ENCODE data around the gene NGEF.

NGEF gene

GRCh38 chr2:233013027-233013461, at the start of gene NGEF:
NGEF (minus strand) TSS chr2:233013256; CDS start chr2:232974890, 38,366 bp downstream.
- H3K27me3 ChIP-seq (ENCODE audit: control insufficient read depth in 5 of 5, insufficient read depth in 4 of 5, low read length in 5 of 5): peaks cover 0 to 2% (median 0%) of the 10 kb centered on the region in 5 donors
- peaks cover 0 to 13% (median 3%) of the 10 kb centered on the region in 5 donors for H3K4me1 ChIP-seq (ENCODE audit: control insufficient read depth in 5 of 5, insufficient read depth in 5 of 5, low read length in 5 of 5)
- H3K9me3 ChIP-seq (ENCODE audit: control insufficient read depth in 5 of 5, low read length in 5 of 5): peaks cover 0 to 3% (median 0%) of the 10 kb centered on the region in 5 donors
- H3K4me3 ChIP-seq (ENCODE audit: low read depth in 1 of 5, low read length in 5 of 5): no peak within 1 kb of the TSS
- no peak within 1 kb of the TSS for H3K9ac ChIP-seq (ENCODE audit: low read length in 5 of 5)
- no peak within 1 kb of the TSS for H3K27ac ChIP-seq (ENCODE audit: low read depth, low read length)
- no peaks in the 10 kb centered on the region for H3K36me3 ChIP-seq (ENCODE audit: control insufficient read depth in 5 of 5, insufficient read depth in 5 of 5, low read length in 5 of 5)

GRCh38 chr2:233062451-233062850, 49.4 kb upstream of the NGEF start:
- peak overlapping the region; percentile 30 for H3K27ac ChIP-seq (ENCODE audit: low read depth, low read length)
- peak overlapping the region in 3 of 5 donors; percentile 35 to 77 (median 66) for H3K9ac ChIP-seq (ENCODE audit: low read length in 5 of 5)
- H3K9me3 ChIP-seq (ENCODE audit: control insufficient read depth in 5 of 5, low read length in 5 of 5): no peaks in the 10 kb centered on the region
- H3K4me1 ChIP-seq (ENCODE audit: control insufficient read depth in 5 of 5, insufficient read depth in 5 of 5, low read length in 5 of 5): peaks cover 0 to 61% (median 41%) of the 10 kb centered on the region in 5 donors
- peaks cover 0 to 2% (median 0%) of the 10 kb centered on the region in 5 donors for H3K36me3 ChIP-seq (ENCODE audit: control insufficient read depth in 5 of 5, insufficient read depth in 5 of 5, low read length in 5 of 5)
- H3K4me3 ChIP-seq (ENCODE audit: low read depth in 1 of 5, low read length in 5 of 5): peak overlapping the region; percentile 14 to 80 (median 64)
- H3K27me3 ChIP-seq (ENCODE audit: control insufficient read depth in 5 of 5, insufficient read depth in 4 of 5, low read length in 5 of 5): peaks cover 0 to 4% (median 0%) of the 10 kb centered on the region in 5 donors

- H3K9ac ChIP-seq (ENCODE audit: low read length in 5 of 5): peak overlapping the region in 3 of 5 donors; percentile 40 to 77 (median 66)
Observed at GRCh38 chr2:233061591-233062450, 48.8 kb upstream of the NGEF start.

GRCh38 chr2:233060980-233061590, 48.0 kb upstream of the NGEF start:
- peak overlapping the region; percentile 56 to 86 (median 76) for H3K4me3 ChIP-seq (ENCODE audit: low read depth in 1 of 5, low read length in 5 of 5)
- H3K27ac ChIP-seq (ENCODE audit: low read depth, low read length): peak overlapping the region; percentile 65
- H3K9ac ChIP-seq (ENCODE audit: low read length in 5 of 5): peak overlapping the region in 4 of 5 donors; percentile 40 to 77 (median 66)
- peaks cover 0 to 61% (median 41%) of the 10 kb centered on the region in 5 donors for H3K4me1 ChIP-seq (ENCODE audit: control insufficient read depth in 5 of 5, insufficient read depth in 5 of 5, low read length in 5 of 5)
- H3K9me3 ChIP-seq (ENCODE audit: control insufficient read depth in 5 of 5, low read length in 5 of 5): no peaks in the 10 kb centered on the region
- H3K36me3 ChIP-seq (ENCODE audit: control insufficient read depth in 5 of 5, insufficient read depth in 5 of 5, low read length in 5 of 5): no peaks in the 10 kb centered on the region
- H3K27me3 ChIP-seq (ENCODE audit: control insufficient read depth in 5 of 5, insufficient read depth in 4 of 5, low read length in 5 of 5): peaks cover 0 to 4% (median 0%) of the 10 kb centered on the region in 5 donors

More at GRCh38 chr2:233061591-233062450, 48.8 kb upstream of the NGEF start:
- H3K4me3 ChIP-seq (ENCODE audit: low read depth in 1 of 5, low read length in 5 of 5): peak overlapping the region; percentile 56 to 86 (median 76)
- no peaks in the 10 kb centered on the region for H3K9me3 ChIP-seq (ENCODE audit: control insufficient read depth in 5 of 5, low read length in 5 of 5)
- H3K36me3 ChIP-seq (ENCODE audit: control insufficient read depth in 5 of 5, insufficient read depth in 5 of 5, low read length in 5 of 5): no peaks in the 10 kb centered on the region
- H3K4me1 ChIP-seq (ENCODE audit: control insufficient read depth in 5 of 5, insufficient read depth in 5 of 5, low read length in 5 of 5): peaks cover 0 to 61% (median 41%) of the 10 kb centered on the region in 5 donors
- peaks cover 0 to 4% (median 0%) of the 10 kb centered on the region in 5 donors for H3K27me3 ChIP-seq (ENCODE audit: control insufficient read depth in 5 of 5, insufficient read depth in 4 of 5, low read length in 5 of 5)
- peak overlapping the region; percentile 30 for H3K27ac ChIP-seq (ENCODE audit: low read depth, low read length)

GRCh38 chr2:233060501-233060979, 47.5 kb upstream of the NGEF start:
- Histone ChIP-seq H3K9me3 (ENCODE audit: control insufficient read depth in 5 of 5, low read length in 5 of 5) (no peaks in the 10 kb centered on the region), H3K4me3 (ENCODE audit: low read depth in 1 of 5, low read length in 5 of 5) (peak overlapping the region; percentile 56 to 86 (median 76)), H3K36me3 (ENCODE audit: control insufficient read depth in 5 of 5, insufficient read depth in 5 of 5, low read length in 5 of 5) (no peaks in the 10 kb centered on the region), H3K27me3 (ENCODE audit: control insufficient read depth in 5 of 5, insufficient read depth in 4 of 5, low read length in 5 of 5) (peaks cover 0 to 4% (median 0%) of the 10 kb centered on the region in 5 donors), H3K4me1 (ENCODE audit: control insufficient read depth in 5 of 5, insufficient read depth in 5 of 5, low read length in 5 of 5) (peaks cover 0 to 61% (median 41%) of the 10 kb centered on the region in 5 donors), H3K9ac (ENCODE audit: low read length in 5 of 5) (peak overlapping the region in 4 of 5 donors; percentile 40 to 77 (median 66)), H3K27ac (ENCODE audit: low read depth, low read length) (peak overlapping the region; percentile 65)

- peak within 1 kb of the TSS; percentile 56 to 86 (median 76) for H3K4me3 ChIP-seq (ENCODE audit: low read depth in 1 of 5, low read length in 5 of 5)
- peaks cover 0 to 60% (median 40%) of the 10 kb centered on the region in 5 donors for H3K4me1 ChIP-seq (ENCODE audit: control insufficient read depth in 5 of 5, insufficient read depth in 5 of 5, low read length in 5 of 5)
- no peaks in the 10 kb centered on the region for H3K9me3 ChIP-seq (ENCODE audit: control insufficient read depth in 5 of 5, low read length in 5 of 5)
- no peaks in the 10 kb centered on the region for H3K36me3 ChIP-seq (ENCODE audit: control insufficient read depth in 5 of 5, insufficient read depth in 5 of 5, low read length in 5 of 5)
- peaks cover 0 to 4% (median 0%) of the 10 kb centered on the region in 5 donors for H3K27me3 ChIP-seq (ENCODE audit: control insufficient read depth in 5 of 5, insufficient read depth in 4 of 5, low read length in 5 of 5)
- peak within 1 kb of the TSS; percentile 65 for H3K27ac ChIP-seq (ENCODE audit: low read depth, low read length)
- H3K9ac ChIP-seq (ENCODE audit: low read length in 5 of 5): peak within 1 kb of the TSS in 4 of 5 donors; percentile 40 to 77 (median 66)
Observed at GRCh38 chr2:233059797-233060500, 46.9 kb upstream of the NGEF start, which contains the start of gene INPP5D. INPP5D (plus strand) TSS chr2:233060342; CDS start chr2:233060479, 137 bp downstream.

GRCh38 chr2:233059547-233059796, 46.4 kb upstream of the NGEF start:
- peaks cover 0 to 4% (median 0%) of the 10 kb centered on the region in 5 donors for H3K27me3 ChIP-seq (ENCODE audit: control insufficient read depth in 5 of 5, insufficient read depth in 4 of 5, low read length in 5 of 5)
- H3K9me3 ChIP-seq (ENCODE audit: control insufficient read depth in 5 of 5, low read length in 5 of 5): no peaks in the 10 kb centered on the region
- H3K4me3 ChIP-seq (ENCODE audit: low read depth in 1 of 5, low read length in 5 of 5): peak overlapping the region in 2 of 5 donors; percentile 64 to 76
- peak overlapping the region; percentile 65 for H3K27ac ChIP-seq (ENCODE audit: low read depth, low read length)
- H3K36me3 ChIP-seq (ENCODE audit: control insufficient read depth in 5 of 5, insufficient read depth in 5 of 5, low read length in 5 of 5): no peaks in the 10 kb centered on the region
- H3K9ac ChIP-seq (ENCODE audit: low read length in 5 of 5): peak overlapping the region in 2 of 5 donors; percentile 40 to 66
- H3K4me1 ChIP-seq (ENCODE audit: control insufficient read depth in 5 of 5, insufficient read depth in 5 of 5, low read length in 5 of 5): peaks cover 0 to 55% (median 36%) of the 10 kb centered on the region in 5 donors

- Histone ChIP-seq H3K27me3 (ENCODE audit: control insufficient read depth in 5 of 5, insufficient read depth in 4 of 5, low read length in 5 of 5) (peaks cover 0 to 4% (median 2%) of the 10 kb centered on the region in 5 donors), H3K4me3 (ENCODE audit: low read depth in 1 of 5, low read length in 5 of 5) (no peak overlapping the region), H3K27ac (ENCODE audit: low read depth, low read length) (no peak overlapping the region), H3K9me3 (ENCODE audit: control insufficient read depth in 5 of 5, low read length in 5 of 5) (no peaks in the 10 kb centered on the region), H3K36me3 (ENCODE audit: control insufficient read depth in 5 of 5, insufficient read depth in 5 of 5, low read length in 5 of 5) (no peaks in the 10 kb centered on the region), H3K4me1 (ENCODE audit: control insufficient read depth in 5 of 5, insufficient read depth in 5 of 5, low read length in 5 of 5) (peaks cover 0 to 54% (median 31%) of the 10 kb centered on the region in 5 donors), H3K9ac (ENCODE audit: low read length in 5 of 5) (peak overlapping the region in 1 of 5 donors; percentile 40)
Observed at GRCh38 chr2:233058717-233059546, 45.9 kb upstream of the NGEF start.
